ENCODE results near the gene UTP14A. TPM values are rescaled to one million over a fixed set of nuclear protein-coding genes. Genes with fewer than 3 reads are reported as not detected.

Gene UTP14A
- total RNA-seq, 1 experiment from 2014 or later = 19.5 TPM

DNA sequence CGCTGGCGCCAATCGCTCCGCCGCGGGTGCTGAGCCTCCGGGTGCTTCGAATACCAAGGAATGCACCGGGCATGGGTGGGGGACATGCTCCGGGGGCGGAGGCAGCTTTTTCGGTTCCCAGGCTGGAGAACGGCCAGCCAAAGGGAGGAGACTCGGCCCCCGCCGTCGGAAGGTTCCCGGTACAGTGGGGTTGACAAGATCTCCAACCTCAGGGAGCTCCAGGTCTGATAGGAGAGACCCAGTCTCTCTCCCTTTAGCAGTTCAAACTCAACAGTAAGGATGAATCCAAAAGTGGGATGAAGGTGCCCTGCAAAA, 47.3 kb downstream of the UTP14A start:
- DNase-seq (ENCODE audit: low spot score) = no peak

DNA sequence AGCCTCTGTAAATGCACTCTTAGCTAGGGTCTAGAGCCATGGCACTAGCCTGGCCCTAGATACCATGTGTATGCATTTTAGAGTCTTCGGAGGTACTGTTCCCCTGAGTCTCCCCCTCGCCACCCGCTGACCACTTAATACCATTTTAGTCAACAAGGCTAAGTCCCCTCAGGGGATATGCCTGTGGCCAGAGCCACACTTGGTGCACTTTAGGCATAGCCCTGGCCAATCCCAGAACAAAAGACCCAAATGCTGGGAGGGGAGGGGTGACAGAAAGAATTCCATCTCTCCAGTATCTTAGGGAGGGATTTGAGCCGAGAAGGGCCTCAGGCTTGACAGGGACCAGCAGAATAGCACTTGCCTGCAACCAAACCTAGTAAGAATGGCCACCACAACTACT, 47.9 kb downstream of the UTP14A start:
- DNase-seq (ENCODE audit: low spot score) = no peak

DNA sequence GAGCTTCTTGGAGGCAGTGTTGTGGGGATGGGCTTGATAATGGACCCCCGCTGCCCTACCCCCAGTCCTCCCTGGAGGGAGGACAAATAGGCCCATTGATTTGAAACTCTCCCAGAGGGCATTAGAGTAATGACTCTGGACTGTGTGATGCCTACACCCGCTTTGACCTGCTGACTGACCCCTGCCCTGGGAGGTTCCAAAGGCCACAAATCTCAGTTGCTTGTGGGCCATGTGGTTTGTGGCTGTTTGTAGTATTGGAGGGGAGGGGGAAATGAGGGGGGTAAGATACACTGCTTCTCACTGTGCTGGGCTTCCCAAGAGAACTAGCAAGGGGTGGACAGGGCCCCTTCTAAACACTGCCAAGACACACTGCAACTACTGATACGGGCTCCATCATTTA, 48.8 kb downstream of the UTP14A start:
- no peak for DNase-seq (ENCODE audit: low spot score)

DNA sequence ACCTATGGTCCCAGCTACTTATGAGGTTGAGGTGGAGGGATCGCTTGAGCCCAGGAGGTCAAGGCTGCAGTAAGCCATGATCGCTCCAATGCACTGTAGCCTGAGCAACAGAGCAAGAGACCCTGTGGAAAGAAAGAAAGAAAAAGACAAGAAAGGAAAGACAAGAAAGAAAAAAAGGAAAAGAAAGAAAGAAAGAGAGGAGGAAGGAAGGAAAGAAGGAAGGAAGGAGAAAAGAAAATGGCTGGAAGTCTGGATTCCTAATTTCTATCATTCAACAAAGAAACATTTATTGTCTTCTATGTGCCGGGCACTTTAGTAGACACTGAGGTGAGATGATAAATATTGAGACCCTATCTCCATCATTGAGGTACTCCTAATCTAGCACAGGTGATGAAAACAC, 49.7 kb downstream of the UTP14A start:
- no peak for DNase-seq (ENCODE audit: low spot score)

DNA sequence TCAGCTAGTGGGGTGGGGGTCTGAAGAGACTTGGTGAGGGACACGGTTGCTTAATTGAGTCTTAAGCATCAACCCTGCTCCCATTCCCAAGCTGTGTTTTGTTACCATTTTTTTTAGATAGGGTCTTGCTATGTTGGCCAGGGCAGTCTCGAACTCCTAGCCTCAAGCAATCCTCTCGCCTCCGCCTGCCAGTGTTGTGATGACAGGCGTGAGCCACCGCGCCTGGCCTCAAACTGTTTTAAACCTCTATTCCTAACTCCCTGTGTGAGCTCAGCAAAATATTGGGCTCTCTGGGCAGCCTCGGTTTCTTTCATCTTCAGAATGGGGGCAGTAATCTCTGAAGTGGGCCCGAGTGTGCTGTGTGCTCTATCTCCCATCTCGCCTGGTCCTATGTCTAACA, 50.2 kb downstream of the UTP14A start:
- no peak for DNase-seq (ENCODE audit: low spot score)

- no peak for DNase-seq (ENCODE audit: low spot score)
These were observed 50.8 kb downstream of the UTP14A start for GRCh38 chrX:129956765-129957164.

- DNase-seq (ENCODE audit: low spot score) = peak; percentile 33
These were observed 51.5 kb downstream of the UTP14A start for GRCh38 chrX:129957241-129958082.

DNA sequence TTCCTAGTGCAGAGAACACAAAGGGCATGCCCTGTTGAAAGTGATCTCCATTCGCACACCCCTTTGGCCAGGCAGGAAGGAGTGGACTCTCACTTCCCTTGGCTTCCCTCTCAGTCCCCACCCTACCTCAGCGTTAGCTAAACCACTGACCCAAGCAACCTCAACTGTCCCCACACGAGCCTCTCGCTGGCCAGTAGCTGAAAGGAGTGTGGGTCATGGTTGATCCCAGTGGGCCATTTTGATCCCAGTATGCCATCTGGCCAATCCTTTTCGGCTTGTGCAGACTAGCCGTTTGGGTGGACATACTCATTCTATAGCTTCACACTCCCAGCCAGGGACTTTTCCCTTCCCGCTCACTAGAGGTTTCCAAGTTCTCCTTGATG, 52.1 kb downstream of the UTP14A start:
- no peak for DNase-seq (ENCODE audit: low spot score)

GRCh38 chrX:129958814-129959492, 53.0 kb downstream of the UTP14A start:
- DNase-seq (ENCODE audit: low spot score) = no peak

GRCh38 chrX:129959493-129959832, 53.5 kb downstream of the UTP14A start:
- DNase-seq (ENCODE audit: low spot score) = no peak

DNA sequence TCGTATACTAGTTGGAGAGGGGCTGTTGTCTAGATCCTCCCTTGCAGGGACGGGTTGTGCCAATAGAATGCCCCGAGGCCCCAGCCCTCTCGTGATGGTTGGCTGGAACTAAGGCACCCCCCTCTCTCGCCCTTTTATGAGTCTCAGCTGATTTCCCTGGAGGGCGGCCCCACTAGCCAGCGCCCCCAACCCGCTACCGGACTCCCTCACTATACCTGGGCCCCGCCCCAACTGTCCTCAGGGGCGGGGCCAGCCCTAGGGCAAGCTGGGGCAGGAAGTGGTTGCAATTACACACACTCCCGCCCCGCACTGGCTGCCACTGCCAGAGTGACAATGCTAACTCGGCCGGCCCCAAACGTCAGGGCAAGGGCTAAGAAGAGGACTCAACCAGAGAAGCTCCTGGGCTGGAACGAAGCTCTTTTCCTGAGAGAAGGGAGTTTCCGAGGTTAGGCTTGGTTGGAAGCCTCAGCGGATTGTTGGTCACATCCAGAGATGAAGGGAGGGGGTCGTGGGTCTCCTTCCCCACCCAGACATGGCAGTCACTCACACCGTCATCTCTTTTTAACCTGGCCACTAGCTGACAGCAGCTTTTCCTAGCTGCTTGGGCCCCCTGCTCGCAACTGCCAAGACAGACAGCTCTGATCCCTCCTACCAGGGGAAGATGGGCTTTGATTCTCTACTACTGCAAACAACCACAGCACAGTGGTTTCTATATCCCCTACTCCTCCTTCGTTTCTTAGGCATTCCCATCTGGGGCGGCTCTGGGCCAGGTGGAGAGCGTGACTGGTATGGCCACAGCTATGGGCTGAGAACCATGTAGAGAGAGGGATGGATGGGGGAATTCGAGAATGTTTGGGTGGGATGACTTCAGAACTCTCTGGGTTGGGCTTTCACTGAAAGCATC, 55.5 kb downstream of the UTP14A start:
- DNase-seq (ENCODE audit: low spot score) = peak; percentile 77

DNA sequence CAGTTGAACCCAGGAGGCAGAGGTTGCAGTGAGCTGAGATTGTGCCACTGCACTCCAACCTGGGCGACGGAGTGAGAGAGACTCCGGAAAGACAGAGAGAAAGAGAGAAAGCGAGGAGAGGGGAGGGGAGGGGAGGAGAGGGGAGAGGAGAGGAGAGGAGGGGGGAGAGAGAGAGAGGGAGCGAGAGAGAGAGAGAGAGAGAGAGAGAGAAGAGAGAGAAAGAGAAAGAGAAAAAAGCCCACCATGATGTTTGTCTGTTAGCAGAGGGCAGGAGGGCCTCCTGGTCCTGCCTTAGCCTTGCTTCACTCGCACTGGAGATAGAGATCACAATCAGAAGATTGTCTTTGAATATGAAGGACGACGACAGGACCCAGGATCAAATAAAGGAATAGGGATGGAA, 57.8 kb downstream of the UTP14A start:
- no peak for DNase-seq (ENCODE audit: low spot score)

DNA sequence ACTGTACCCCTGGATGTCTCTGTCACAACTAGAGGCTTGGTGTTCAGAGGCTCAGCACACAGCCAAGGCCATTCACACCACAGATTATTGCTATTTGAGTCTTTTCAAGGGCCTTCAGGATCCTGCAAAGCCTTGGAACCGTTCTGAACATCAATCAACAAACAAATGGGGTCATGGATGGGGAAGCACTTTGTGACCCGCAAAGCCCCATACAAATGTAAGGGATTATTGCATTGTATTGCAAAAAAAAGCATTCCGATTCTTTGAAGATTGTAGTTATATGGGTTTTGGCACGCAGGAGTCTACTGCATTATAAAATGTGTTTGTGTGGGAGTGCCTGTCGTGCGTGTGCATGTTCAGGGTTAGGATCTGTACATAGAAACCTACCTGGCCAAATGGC, 59.2 kb downstream of the UTP14A start:
- no peak for DNase-seq (ENCODE audit: low spot score)

DNA sequence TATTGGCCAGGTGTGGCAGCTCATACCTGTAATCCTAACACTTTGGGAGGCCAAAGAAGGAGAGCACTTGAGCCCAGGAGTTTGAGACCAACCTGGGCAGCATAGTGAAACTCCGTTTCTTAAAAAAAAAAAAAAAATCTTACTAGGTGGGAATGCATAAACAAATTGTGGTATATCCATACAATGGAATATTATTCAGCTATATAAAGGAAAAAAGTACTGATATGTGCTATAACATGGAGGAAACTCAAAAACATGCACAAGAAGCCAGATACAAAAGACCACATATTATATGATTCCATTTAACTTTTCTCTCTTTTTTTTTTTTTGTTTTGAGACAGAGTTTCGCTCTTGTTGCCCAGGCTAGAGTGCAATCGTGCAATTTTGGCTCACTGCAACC, 63.0 kb downstream of the UTP14A start:
- no peak for DNase-seq (ENCODE audit: low spot score)

GRCh38 chrX:129976441-129976840, 70.5 kb downstream of the UTP14A start:
- DNase-seq (ENCODE audit: low spot score) = no peak

Other genes starting within 250 kb of the UTP14A start
- gene XPNPEP2, start 167.2 kb upstream of the UTP14A start, total RNA-seq (2014; rRNA removed; shearing (Covaris generic)) = not detected in 2 replicates
- not detected in 2 replicates for gene SASH3, start 126.2 kb upstream of the UTP14A start, total RNA-seq (2014; rRNA removed; shearing (Covaris generic))
- 38.6 and 46.7 TPM in 2 replicates for gene ZDHHC9, start 62.3 kb upstream of the UTP14A start, total RNA-seq (2014; rRNA removed; shearing (Covaris generic))
- 1.6 and 1.7 TPM in 2 replicates for gene BCORL1, start 76.5 kb downstream of the UTP14A start, total RNA-seq (2014; rRNA removed; shearing (Covaris generic))
- 39.8 and 42.4 TPM in 2 replicates for gene ELF4, start 204.3 kb downstream of the UTP14A start, total RNA-seq (2014; rRNA removed; shearing (Covaris generic))

All from HT-29 (cell line).